22Rv1 (cell line): ENCODE measurements around the gene PCSK6.

Experiments
- ZFX ChIP-seq: fragments of 450-650 bp; IDR thresholded peaks from 2 replicates; pipeline ENCODE4 v1.6.1; 2017; ENCODE audit warnings: antibody characterized with exemption, borderline replicate concordance
- TF ChIP-seq, protein P1 (sequence below): fragments of 450-650 bp; IDR thresholded peaks from 2 replicates; pipeline ENCODE4 v1.5.1; 2017; ENCODE audit warnings: mild to moderate bottlenecking

DNA sequence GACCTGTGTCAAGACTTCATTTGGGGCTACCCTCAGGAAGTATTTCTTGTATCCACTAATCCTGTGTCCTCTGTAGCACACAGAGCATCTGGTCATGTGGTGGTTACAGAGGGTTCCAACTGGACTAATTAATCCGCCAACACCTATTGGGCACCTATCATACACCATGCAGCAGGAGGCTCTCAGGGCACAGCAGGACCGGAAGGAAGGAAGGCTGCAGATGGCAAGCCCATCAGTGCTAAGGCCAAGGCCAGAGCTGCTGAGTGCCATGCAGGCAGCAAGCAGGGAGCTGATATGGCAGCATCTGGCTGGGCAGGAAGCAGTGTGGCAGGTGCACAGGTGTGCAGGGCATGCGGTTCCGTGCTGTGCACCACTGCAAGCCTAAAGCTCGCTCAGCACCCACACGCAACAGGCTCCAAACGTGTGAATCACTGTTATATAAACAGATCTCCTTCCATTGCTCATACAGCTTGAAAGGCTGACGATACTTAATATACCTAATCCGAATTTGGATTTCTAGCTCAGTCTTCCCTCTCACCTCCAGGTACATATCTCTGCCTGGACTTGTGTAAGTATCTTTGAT, 130.1 kb downstream of the PCSK6 start:
- TF ChIP-seq, protein P1, sequence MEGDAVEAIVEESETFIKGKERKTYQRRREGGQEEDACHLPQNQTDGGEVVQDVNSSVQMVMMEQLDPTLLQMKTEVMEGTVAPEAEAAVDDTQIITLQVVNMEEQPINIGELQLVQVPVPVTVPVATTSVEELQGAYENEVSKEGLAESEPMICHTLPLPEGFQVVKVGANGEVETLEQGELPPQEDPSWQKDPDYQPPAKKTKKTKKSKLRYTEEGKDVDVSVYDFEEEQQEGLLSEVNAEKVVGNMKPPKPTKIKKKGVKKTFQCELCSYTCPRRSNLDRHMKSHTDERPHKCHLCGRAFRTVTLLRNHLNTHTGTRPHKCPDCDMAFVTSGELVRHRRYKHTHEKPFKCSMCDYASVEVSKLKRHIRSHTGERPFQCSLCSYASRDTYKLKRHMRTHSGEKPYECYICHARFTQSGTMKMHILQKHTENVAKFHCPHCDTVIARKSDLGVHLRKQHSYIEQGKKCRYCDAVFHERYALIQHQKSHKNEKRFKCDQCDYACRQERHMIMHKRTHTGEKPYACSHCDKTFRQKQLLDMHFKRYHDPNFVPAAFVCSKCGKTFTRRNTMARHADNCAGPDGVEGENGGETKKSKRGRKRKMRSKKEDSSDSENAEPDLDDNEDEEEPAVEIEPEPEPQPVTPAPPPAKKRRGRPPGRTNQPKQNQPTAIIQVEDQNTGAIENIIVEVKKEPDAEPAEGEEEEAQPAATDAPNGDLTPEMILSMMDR = no peak
- TF ChIP-seq ZFX = no peak
